ENCODE measurements around the gene ADAT2.
"Not testable (repeated sequence)": the region's sequence is repeated elsewhere in the genome, so short reads cannot be mapped to it uniquely, and the experiment has no call there.

The ADAT2 gene

DNA sequence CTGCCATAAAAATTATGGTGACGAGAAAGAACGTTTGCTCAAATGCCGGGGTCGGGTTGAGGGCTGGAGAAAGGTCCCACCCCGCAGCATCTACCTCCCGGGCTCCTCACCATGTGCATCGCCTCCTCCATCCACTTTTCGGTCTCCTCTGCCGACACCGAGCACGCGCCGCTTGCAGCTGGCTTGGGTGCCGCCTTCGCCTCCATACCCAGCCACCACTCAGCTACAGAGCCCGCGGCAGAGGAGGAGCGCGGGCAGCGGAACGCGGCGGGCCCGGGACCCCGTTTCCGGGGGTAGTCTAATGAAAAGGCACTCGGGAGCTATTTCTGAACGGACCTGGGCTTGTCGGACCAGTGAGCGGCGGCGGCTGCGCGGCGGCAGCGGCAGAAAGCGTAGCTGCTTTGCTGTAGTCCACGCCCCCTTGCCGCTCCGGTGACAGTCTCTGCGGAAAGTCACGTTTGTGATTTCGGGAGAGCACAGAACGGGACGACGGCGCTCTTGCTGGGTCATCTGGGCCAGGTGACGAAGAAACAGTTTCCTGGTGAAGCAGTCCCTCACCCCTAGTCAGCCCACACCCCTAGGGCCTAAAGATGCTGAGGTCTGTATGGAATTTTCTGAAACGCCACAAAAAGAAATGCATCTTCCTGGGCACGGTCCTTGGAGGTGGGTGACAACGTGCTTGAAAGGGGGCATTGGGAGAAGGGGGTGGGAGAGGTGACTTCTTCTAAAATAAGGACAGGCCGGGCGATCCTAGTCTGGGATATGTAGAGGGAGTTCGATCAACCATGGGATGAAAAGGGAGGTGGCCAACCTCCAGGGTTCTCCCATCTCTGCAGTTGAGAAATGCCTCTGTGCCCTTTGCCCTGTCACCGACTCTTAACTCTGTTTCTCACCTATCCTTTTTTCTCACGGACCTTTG lies at the start of gene ADAT2, which contains the start of gene PEX3:
Gene ADAT2, minus strand, starts transcription at position 243 of the 919 bp plus-strand sequence. Its CDS starts 37 bp downstream, at position 206.
Gene PEX3, plus strand, starts transcription at position 353 of the 919 bp plus-strand sequence. Its CDS starts 238 bp downstream, at position 591.
- DNase-seq, result peak; percentile 62

DNA sequence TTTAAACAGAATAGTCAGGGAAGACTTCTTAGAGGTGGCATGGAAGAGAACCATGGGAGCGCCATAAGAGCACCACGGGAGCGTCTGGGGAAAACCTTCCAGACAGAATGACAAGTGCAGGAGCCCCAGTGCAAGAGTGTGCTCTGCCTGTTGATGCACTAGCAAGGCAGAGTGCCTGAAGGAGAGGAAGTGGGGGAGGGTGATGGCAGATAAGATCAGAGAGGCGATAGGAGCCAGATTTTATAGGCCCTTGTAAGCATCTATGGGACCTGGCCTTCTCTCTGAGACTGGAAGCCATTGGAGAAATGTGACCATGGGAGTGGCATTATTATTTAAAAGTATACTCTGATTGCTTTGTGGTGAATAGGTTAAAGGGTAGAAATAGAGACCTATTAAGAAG lies 47.9 kb upstream of the ADAT2 start:
- DNase-seq, result no peak

DNA sequence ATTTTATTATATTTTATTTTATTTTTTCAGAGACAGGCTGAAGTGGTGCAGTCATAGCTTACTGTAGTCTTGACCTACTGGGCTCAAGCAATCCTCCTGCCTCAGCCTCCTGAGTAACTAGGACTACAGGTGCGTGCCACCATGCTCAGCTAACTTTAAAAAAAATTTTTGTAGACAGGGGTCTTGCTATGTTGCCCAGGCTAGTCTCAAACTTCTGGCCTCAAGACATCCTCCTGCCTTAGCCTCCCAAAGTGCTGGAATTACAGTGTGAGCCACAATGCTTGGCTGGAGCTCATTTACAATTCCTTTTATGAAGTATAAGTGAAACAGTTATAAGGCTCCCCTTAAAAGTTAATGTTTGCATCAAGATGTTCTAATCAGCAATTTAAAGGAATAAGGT lies 46.5 kb upstream of the ADAT2 start:
- DNase-seq, result no peak

DNA sequence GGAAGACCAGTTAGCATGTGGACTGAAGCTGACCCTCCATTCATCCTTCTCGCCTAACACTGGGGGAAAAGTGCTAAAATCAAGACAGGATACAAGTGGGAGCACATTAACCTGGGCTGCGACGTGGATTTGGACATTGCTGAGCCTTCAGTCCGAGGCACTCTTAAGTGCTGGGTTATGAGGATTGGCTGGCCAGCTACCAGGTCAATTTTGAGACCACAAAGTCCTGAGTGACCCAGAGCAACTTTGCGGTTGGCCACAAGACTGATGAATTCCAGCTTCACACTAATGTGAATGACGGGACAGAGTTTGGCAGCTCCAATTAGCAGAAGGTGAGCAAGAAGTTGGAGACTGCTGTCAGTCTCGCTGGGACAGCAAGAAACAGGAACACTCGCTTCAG lies 40.3 kb upstream of the ADAT2 start:
- DNase-seq, result no peak

DNA sequence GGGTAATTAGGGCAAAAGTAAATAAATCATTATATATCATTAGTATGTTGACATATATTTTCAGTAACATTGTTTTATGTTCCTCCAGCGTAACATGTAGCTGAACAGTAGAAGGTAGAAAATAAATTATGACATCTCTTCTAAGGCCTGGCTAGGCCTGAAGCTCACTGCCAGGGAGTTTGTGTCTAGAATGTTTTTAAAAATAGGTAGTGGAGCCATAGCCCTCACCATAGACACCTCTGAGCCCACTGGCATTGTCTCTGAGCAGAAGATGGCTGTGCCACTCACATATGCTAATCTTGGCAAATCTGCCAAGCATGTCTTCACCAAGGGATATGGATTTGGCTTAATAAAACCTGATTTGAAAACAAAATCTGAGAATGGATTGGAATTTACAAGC lies 39.7 kb upstream of the ADAT2 start:
- DNase-seq, result no peak

DNA sequence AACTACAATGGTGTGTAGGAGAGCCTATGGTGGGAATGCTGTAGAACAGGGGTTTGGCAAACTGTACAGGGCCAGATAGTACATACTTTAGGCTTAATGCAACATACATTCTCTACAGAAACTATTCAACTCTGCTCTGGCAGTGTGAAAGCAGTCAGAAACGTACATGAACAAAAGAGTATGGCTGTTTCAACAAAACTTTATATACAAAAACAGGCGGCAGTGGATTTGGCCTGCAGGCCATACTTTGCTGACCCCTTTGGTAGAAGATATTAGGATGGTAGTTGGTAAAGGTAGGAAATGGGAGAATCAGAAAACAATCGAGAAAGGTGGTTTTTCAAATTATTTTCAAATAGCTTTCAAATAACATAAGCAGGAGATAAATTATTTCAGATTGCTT lies 36.3 kb upstream of the ADAT2 start:
- no peak for DNase-seq

DNA sequence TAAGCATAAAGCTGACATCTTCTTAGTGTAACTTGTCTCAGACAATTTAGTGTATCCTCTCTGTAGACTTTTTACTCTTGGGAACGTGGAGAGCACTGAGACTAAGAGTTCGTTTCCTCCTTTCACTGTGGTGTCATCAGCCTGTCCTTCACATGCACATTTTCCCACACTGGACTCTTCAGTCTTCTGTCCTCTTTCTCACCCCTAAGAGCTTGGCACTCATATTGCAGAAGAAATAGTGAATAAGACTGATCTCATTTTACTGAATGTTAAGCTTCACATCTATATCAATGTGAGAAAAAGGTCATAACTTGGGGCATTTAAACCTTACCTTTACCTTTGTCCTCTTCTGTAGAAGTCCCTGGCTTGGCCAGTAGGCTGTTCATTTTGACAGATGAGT lies 35.5 kb upstream of the ADAT2 start:
- DNase-seq, result no peak

DNA sequence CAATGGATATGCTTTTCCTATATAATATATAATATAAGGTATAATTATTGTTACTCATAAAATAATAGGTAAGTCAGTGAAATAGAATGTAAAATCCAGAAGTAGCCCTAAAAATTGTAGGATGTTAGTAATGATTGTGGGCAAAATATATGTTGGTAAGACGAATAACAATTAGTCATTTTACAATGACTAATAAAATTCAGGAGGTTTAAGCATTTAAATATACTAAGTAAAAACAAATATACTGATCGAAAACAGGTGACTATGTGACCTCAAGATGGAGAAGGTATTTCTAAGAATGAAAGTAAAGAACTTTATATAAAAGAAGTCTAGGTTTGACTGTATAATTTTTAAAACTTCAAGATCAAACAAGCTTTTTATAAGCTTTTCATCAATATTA lies 32.1 kb upstream of the ADAT2 start:
- DNase-seq, result no peak

DNA sequence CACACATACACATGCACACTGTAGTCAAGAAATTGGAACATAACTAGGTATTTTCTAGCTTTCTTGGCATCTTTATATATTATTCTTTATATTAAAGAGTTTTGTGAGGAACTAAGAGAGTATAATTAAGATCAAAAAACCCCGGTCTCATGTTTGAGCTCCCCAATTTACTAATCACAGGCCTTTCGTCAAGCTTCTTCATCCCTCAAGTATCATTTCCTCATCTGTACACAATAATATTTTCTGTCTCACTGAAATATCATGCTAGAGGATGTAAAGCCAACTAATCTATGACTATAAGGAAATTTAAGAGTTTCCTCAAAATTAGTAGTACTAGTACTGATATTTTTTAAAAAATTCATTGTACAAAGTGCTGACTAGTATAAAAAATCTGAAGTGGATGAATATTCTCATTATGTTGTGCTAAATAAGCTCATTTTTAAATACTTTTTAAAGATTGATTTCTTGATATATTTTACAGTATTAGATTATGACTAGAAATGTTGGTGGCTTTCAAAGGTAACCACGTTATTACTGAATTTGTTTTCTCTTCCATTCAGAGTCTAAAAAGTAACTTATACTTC lies 28.1 kb upstream of the ADAT2 start:
- DNase-seq, result no peak

DNA sequence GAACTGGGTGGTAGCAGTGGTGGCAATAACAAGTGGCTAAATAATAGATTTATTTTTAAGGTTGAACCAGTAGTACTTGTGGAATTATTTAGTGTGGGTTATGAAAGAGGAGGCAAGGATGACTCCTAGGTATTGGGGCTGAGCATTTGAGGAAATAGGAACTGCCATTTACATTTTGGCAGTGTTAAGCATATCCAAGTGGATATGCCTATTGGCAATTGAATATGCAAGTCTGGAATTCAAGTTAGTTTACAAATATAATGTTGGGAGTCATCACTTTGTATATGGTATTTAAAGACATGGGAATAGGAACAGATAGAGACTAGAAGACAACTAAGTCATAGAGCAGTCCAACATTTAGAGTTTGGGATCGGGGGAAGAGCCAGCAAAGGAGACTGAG lies 26.1 kb upstream of the ADAT2 start:
- DNase-seq, result no peak

DNA sequence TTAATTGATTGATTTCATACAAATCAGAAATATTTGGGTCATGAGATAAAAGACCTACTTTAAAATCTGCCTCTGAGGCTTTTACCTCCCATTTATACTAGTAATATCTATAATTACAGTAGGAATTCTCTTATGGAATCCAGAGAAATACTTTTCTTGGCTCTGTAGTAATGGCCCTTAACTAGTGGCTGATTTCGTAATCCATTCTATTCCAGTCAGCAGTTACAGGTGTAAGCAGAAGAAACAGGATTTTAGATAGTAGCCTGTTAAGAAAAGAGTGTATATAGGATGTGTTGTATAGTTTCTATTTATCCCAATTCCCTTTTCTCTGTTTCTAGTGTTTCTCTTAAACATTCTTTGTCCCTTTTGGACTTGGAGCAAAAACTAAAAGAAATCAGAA lies 21.3 kb upstream of the ADAT2 start:
- no peak for DNase-seq

DNA sequence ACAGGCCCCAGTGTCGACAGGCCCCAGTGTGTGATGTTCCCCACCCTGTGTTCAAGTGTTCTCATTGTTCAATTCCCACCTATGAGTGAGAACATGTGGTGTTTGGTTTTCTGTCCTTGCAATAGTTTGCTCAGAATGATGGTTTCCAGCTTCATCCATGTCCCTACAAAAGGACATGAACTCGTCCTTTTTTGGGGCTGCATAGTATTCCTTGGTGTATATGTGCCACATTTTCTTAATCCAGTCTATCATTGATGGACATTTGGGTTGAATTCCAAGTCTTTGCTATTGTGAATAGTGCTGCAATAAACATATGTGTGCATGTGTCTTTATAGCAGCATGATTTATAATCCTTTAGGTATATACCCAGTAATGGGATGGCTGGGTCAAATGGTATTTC lies 18.3 kb upstream of the ADAT2 start:
- not testable (repeated sequence) for DNase-seq

DNA sequence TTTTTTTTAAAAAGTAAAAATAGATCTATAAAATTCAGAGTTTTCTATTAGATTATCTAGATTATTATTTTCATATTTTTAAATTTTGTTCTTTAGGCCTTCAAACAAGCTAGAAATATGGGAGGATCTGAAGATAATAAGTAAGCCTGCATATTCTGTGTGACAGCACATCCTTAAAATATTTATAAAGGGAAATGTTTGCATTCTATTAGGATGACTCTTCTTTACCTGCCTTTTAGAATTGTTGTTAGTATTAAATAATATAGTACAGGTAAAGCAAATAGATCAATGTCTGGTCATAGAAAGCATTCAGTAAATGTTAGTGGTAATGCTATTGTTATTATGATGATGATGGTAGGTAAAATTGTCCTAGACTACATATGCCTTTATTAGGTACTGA lies 17.5 kb upstream of the ADAT2 start:
- DNase-seq, result no peak

DNA sequence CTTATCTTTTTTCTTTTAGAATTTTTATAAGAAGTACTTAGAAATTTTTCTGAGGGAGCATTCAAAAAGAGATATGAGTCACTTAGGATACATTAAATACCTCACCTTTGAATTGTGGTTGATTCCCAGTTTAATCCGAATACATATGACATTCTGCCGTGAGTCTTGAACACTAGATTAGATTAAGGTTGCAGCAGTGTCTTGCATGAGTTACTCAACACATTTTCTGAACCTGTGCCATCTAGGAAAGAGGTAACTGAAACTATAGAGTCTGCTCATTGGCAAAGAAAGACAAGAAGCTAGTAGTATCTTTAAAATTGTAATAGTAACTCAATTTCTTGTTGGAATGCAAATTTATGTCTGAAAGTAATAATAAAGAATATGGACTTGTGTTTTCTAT lies 15.1 kb upstream of the ADAT2 start:
- DNase-seq, result no peak

DNA sequence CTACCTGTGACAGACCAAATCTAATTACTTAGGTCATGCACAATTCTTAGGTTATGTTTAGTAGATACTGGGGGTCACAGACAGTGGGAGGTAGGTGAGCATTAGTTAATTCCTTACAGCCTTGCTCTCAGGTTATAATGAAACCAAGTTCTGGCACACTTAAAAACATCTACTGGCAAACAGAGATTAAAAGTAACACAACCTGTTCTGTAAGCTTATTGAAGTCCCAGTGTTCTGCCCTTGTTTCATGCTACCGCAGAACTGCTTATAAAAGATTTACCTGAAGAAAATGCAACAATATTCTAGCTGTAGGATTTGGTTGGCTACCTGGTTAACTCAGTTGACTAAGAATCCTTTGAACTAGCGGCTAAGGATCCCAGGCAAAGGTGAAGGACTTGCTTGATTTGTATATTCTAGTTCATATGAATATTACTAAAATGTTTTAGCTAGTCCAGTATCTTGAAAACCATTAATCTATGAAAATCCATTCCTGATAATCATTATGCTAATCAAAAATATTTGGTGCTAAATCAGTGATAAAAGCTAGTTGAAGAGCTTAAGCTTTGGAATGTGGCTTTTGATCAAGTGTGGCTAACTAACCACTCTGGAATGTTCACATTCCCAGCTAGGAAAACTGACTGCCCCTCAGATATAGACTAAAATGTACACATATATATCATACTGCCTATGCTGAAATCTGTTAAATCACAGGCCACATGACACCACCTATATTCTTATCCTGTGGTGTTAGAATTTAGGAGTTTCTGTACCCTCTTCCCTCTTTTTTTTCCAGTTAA lies 7.3 kb upstream of the ADAT2 start:
- no peak for DNase-seq

DNA sequence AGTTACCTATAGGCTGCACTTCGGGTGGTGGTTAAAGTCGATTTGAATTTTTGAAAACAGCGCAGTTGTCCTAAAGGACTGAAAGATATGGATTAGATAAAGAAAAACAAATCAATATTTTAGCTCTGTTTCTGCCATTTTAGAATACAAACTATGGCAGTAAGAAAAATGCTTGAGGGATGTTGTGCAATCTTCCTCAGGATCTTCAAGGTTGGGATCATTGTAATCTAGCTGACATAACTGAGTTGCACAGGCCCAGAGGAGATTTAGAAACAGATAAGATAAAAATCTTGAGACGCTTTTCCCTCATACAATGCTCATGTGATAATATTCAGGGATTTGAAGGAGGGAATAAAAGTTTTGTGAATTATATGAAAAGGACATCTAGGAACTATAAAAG lies 1.0 kb upstream of the ADAT2 start:
- no peak for DNase-seq

DNA sequence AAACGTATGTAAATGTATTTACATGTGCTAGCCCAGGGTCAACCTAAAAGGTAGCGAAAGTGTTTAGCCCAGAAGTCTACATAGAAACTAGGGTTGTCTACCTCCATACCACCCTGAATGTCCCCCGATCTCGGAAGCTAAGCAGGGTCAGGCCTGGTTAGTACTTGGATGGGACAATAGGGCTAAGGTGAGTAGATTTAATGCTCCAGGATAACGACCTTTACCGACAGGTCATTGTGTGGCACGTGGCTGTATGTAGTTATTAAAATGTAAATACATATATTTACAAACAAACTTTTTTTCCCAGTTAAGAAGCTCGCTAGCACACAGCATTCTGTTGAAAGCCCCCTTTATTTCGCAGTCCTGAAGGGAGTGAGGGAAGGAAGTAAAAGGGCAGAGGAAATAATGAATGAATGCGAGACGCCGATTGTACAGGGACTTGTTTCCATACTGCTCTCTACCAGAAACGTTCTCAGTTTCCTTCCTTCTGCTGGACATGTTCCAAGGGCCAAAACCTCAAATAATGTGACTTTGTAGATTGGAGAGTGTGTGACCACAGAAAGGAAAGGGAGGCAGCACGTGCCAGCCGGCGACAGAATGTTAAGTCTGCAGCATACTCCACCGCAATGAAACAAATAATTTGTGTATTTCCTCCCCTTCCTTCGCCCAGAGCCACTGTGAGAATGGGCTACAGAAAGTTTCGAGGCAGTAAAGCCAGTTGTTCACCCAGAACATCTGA lies 612 bp downstream of the ADAT2 start:
- no peak for DNase-seq

DNA sequence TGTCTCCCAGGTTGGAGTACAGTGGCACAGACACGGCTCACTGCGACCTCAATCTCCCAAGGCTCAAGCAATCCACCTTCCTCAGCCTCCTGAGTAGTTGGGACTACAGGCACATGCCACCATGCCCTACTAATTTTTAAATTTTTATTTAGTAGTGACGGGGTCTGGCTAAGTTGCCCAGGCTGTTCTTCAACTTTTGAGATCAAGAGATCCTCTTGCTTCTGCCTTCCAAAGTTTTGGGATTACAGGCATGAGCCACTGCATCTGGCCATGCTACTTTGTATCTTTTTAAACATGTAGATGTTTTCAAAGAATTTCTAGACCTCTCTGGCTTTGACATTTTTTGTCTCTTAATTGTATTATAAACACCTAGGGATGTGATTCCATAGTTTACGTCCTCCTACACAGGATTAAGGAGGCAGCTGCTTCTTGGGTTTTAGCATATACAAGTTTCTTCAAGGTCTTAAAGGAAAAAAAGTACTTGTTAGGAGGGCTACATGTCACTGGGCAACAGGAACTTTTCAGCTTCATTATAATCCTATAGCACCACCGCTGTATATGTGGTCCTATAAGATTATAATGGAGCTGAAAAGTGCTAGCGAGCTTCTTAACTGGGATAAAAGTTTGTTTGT lies 1.3 kb downstream of the ADAT2 start:
- DNase-seq, result no peak

DNA sequence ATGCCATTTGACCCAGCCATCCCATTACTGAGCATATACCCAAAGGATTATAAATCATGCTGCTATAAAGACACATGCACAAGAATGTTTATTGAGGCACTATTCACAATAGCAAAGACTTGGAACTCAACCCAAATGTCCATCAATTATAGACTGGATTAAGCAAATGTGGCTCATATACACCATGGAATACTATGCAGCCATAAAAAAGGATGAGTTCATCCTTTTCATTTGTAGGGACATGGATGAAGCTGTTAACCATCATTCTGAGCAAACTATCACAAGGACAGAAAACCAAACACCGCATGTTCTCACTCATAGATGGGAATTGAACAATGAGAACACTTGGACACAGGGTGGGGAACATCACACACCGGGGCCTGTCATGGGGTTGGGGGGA lies 2.6 kb downstream of the ADAT2 start:
- not testable (repeated sequence) for DNase-seq

DNA sequence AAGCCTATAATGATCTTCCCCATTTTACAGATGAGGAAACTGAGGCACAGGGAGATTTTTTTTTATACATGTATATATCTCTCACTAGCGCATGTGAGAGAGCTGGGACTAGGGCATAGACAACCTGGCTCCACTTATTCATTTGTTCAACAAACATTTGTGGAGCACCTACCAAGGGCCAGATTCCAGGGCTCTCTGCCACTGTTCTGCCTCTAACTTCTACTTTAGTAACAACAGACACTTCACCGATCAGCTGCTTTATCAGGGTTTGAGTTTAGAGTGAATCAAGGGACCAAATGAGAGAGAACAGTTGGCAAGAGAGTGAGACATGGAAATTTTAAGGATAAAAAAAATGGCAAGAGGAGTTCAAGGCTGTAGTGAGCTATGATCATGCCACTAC lies 7.4 kb downstream of the ADAT2 start:
- no peak for DNase-seq

DNA sequence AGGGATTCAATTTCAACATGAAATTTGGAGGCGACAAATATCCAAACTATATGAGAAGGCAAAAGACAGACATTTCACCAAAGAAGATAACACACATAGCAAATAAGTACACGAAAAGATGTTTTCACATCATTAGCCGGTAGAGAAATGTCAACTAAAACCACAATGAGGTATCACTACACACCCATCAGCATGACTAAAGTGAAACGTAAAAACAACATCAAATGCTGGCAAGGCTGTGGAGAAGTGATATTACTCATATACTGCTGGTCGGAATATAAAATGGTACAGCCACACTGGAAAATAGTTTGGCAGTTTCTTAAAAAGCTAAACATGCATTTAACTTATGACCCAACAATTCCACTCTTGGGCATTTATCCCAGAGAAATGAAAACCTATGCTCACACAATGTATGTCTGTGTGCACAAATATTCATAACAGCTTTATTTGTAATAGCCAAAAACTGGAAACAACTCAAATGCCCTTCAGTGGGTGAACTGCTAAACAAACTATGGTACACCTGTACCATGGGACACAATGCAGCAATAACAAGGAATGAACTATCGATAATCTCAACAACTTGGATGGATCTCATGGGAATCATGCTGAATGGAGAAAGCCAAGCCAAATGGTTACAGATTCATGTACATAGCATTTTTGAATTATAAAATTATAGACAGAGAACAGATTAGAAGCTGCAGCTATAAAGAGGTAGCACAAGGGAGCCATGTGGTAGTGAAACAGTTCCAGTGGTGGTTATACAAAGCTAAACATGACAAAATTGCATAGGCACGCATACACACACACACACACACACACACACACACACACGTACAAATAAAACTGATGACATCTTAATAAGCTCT lies 8.6 kb downstream of the ADAT2 start:
- no peak for DNase-seq
